Uterus (tissue), 4 donors: ENCODE data around the gene CAMSAP3. TPM values are rescaled to one million over a fixed set of nuclear protein-coding genes. Genes with fewer than 3 reads are reported as not detected.
"Not testable (repeated sequence)": the region's sequence is repeated elsewhere in the genome, so short reads cannot be mapped to it uniquely, and the experiment has no call there.

Experiments
- DNase-seq, 2 donors: peaks; one replicate each; pipeline ENCODE4 v3.0.0-alpha.2; 2019 to 2020
- H3K27ac ChIP-seq, 2 donors: fragments of 200-600 bp; sonication (generic); 1 replicate in 1 of 2; 2 replicates in 1 of 2; pipeline ENCODE4 v1.5.1; 2016 to 2018
- H3K27me3 ChIP-seq, 2 donors: fragments of 200-600 bp; sonication (generic); one replicate each; pipeline ENCODE4 v1.5.1; 2018 to 2019; ENCODE audit warnings: control low read depth in 1 of 2
- H3K36me3 ChIP-seq, 2 donors: fragments of 200-600 bp; sonication (generic); one replicate each; pipeline ENCODE4 v1.5.1; 2019; ENCODE audit warnings: control low read depth in 1 of 2
- H3K4me1 ChIP-seq, 2 donors: fragments of 200-600 bp; sonication (generic); one replicate each; pipeline ENCODE4 v1.5.1; 2018 to 2019; ENCODE audit warnings: control low read depth in 1 of 2
- H3K4me3 ChIP-seq, 2 donors: fragments of 200-600 bp; sonication (generic); 1 replicate in 1 of 2; 2 replicates in 1 of 2; pipeline ENCODE4 v1.5.1; 2018 to 2019; ENCODE audit warnings: mild to moderate bottlenecking in 1 of 2
- H3K9me3 ChIP-seq, 2 donors: fragments of 200-600 bp; sonication (generic); one replicate each; pipeline ENCODE4 v1.5.1; 2019; ENCODE audit warnings: control low read depth in 1 of 2
- POLR2A ChIP-seq, 2 donors: fragments of 450-650 bp; IDR thresholded peaks; one replicate each; pipeline ENCODE4 v1.6.1; 2016; ENCODE audit warnings: antibody characterized with exemption in 2 of 2, mild to moderate bottlenecking in 1 of 2, moderate library complexity in 1 of 2
- intact Hi-C: fragments of 100-400 bp; cut with DNase I; formaldehyde crosslinking; loops from one replicate; pipeline ENCODE4 v1.15.1; 2023; ENCODE audit warnings: low total_unique reads
- total RNA-seq, 4 donors: library from RNA; depleted of rRNA in 3 of 4; stranded (reverse); fragments of >200 nt in 3 of 4; gene quantifications; one replicate each; pipeline versions ENCODE4 v1.1.0 to v1.2.4, GENCODE V29; 2014 to 2023
- TF ChIP-seq, protein P1 (sequence below), 4 experiments: fragments of 200-600 bp in 2 of 4; fragments of 450-650 bp in 2 of 4; sonication (generic) in 2 of 4; IDR thresholded peaks; one replicate each; pipeline ENCODE4 v1.5.1; 2016 to 2019; ENCODE audit warnings: antibody characterized with exemption in 4 of 4, mild to moderate bottlenecking in 2 of 4, moderate library complexity in 1 of 4
- donor health status: DM: yes; HTN: yes; CAD: no.

CAMSAP3 gene
- total RNA-seq, 4 donors from 2014 or later = 0.26 to 3.5 (median 0.47) TPM

DNA sequence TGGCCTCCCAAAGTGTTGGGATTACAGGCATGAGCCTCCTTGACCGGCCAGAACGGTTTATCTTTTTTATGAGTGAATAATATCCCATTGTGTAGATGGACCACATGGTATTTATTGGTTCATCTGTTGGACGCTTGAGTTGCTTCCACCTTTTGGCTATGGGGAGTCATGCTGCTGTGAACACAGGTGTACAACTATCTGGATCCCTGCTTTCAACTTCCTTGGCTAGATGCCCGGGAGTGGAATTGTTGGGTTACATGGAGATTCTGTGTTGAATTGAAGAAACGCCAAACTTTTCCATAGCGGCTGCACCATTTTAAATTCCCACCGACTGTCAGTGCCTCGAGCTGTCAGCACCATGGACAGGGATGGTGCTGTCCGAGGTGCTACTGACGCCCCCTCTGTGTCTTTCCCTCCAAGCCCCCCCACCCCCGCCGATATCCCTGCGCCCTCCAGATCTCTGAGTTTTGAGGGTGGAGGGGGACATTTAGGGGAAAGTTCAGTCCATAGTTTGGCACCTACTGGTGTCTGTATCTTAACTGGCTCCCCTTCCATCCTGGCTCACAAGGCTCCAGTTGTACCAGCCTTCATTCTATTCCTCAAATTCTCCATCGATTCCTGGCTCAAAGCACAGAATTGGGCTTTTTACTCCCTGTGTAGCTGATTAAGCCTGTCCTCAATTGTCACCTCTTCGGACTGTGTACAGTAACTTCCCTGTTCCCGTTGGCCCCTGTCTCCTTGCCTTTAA, 32.8 kb upstream of the CAMSAP3 start:
- no peak overlapping the region for H3K27ac ChIP-seq
- H3K4me3 ChIP-seq = no peak overlapping the region
- TF ChIP-seq POLR2A (IDR thresholded peaks at IDR 0.05) = no peak
- TF ChIP-seq, protein P1, sequence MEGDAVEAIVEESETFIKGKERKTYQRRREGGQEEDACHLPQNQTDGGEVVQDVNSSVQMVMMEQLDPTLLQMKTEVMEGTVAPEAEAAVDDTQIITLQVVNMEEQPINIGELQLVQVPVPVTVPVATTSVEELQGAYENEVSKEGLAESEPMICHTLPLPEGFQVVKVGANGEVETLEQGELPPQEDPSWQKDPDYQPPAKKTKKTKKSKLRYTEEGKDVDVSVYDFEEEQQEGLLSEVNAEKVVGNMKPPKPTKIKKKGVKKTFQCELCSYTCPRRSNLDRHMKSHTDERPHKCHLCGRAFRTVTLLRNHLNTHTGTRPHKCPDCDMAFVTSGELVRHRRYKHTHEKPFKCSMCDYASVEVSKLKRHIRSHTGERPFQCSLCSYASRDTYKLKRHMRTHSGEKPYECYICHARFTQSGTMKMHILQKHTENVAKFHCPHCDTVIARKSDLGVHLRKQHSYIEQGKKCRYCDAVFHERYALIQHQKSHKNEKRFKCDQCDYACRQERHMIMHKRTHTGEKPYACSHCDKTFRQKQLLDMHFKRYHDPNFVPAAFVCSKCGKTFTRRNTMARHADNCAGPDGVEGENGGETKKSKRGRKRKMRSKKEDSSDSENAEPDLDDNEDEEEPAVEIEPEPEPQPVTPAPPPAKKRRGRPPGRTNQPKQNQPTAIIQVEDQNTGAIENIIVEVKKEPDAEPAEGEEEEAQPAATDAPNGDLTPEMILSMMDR (IDR thresholded peaks at IDR 0.05) = no peak
- no peaks in the 10 kb centered on the region for H3K27me3 ChIP-seq
- DNase-seq = no peak
- H3K4me1 ChIP-seq = no peaks in the 10 kb centered on the region
- no peaks in the 10 kb centered on the region for H3K36me3 ChIP-seq
- intact Hi-C loops = no loop called here
- no peaks in the 10 kb centered on the region for H3K9me3 ChIP-seq

DNA sequence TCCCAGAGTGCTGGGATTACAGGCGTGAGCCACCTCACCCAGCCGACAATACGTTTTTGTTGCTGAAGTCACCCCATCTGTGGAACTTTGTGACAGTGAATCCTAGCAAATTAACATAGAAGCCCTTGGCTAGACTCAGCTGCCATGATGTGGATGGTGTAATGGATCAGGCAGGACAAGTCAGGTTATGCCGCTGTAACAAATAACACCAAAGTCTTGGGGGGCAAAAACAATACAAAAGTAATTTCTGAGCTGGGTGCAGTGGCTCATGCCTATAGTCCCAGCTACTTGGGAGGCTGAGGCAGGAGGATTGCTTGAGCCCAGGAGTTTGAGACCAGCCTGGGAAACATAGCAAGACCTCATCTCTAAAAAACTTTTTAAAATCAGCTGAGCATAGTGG, 30.8 kb upstream of the CAMSAP3 start:
- TF ChIP-seq, protein P1 (IDR thresholded peaks at IDR 0.05) = no peak
- no peak for DNase-seq
- Histone ChIP-seq H3K4me3 (no peak overlapping the region), H3K27ac (no peak overlapping the region), H3K27me3 (no peaks in the 10 kb centered on the region), H3K9me3 (no peaks in the 10 kb centered on the region), H3K36me3 (no peaks in the 10 kb centered on the region), H3K4me1 (no peaks in the 10 kb centered on the region)
- intact Hi-C loops = no loop called here

DNA sequence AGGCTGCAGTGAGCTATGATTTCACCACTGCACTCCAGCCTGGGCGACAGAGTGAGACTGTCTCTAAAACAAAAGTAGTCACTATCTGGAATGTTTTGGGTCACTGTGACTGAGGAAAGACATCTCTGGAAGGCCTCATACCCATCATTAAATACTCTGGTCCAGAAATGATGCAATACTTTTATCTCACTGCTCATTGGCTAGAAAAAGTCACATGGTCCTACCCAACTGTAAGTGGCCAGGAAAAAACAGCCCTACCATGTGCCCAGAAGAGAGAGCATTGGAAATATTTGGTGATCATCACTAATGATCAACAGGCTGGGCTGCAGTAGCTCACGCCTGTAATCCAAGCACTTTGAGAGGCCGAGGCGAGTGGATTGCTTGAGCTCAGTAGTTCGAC, 30.3 kb upstream of the CAMSAP3 start:
- DNase-seq = no peak
- no peaks in the 10 kb centered on the region for H3K27me3 ChIP-seq
- no peaks in the 10 kb centered on the region for H3K36me3 ChIP-seq
- intact Hi-C loops = no loop called here
- no peaks in the 10 kb centered on the region for H3K9me3 ChIP-seq
- H3K27ac ChIP-seq = no peak overlapping the region
- H3K4me3 ChIP-seq = no peak overlapping the region
- TF ChIP-seq POLR2A (IDR thresholded peaks at IDR 0.05) = no peak
- TF ChIP-seq, protein P1 (IDR thresholded peaks at IDR 0.05) = no peak
- H3K4me1 ChIP-seq = no peaks in the 10 kb centered on the region

- no peak overlapping the region for H3K4me3 ChIP-seq
- no peaks in the 10 kb centered on the region for H3K4me1 ChIP-seq
- H3K9me3 ChIP-seq = no peaks in the 10 kb centered on the region
- H3K27ac ChIP-seq = no peak overlapping the region
- intact Hi-C loops = no loop called here
- H3K36me3 ChIP-seq = no peaks in the 10 kb centered on the region
- TF ChIP-seq POLR2A (IDR thresholded peaks at IDR 0.05) = no peak
- TF ChIP-seq, protein P1 (IDR thresholded peaks at IDR 0.05) = no peak
- no peak for DNase-seq
- H3K27me3 ChIP-seq = no peaks in the 10 kb centered on the region
Observed at GRCh38 chr19:7570761-7571160, 24.9 kb upstream of the CAMSAP3 start.

DNA sequence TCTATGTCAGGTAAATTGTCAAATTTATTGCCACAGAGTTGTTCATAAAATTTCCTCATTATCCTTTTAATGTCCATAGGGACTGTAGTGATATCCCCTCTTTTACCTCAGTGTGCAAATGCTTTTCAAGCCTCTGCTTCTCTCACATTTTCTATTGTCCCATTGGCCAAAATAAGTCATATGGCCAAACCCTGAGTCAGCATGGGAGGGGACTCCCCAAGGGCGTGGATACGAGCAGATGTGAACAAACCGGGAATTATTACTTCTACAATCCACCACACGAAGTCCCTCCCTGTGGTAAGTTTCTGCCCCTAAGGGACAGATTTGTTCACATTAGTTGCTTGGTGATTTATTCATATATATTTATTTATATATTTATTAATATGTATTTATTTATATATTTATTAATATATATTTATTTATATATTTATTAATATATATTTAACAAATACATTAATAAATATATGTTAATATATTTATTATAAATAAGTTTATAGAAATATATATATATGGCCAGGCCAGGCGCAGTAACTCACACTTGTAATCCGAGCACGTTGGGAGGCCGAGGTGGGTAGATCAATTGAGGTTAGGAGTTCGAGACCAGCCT, 20.1 kb upstream of the CAMSAP3 start:
- Histone ChIP-seq H3K9me3 (no peaks in the 10 kb centered on the region), H3K4me3 (no peak overlapping the region), H3K4me1 (no peaks in the 10 kb centered on the region), H3K27ac (no peak overlapping the region), H3K36me3 (no peaks in the 10 kb centered on the region), H3K27me3 (no peaks in the 10 kb centered on the region)
- DNase-seq = no peak
- intact Hi-C loops = no loop called here
- no peak for TF ChIP-seq POLR2A (IDR thresholded peaks at IDR 0.05)
- TF ChIP-seq, protein P1 (IDR thresholded peaks at IDR 0.05) = no peak

DNA sequence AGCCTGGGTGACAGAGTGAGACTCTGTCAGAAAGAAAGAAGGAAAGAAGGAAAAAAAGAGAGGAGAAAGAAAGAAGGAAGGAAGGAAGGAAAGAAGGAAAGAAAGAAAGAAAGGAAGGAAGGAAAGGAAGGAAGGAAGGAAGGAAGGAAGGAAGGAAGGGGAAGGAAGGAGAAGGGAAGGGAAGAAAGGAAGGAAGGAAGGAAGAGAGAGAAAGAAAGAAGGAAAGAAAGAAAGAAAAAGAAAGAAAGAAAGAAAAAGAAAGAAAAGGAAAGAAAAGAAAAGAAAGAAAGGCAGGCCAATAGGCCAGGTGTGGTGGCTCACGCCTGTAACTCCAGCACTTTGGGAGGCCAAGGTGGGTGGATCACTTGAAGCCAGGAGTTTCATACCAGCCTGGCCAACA, 18.2 kb upstream of the CAMSAP3 start:
- H3K27me3 ChIP-seq, H3K4me1 ChIP-seq, H3K27ac ChIP-seq, H3K9me3 ChIP-seq, H3K4me3 ChIP-seq, H3K36me3 ChIP-seq, DNase-seq, intact Hi-C loops: not testable (repeated sequence)
